H1 (cell line): ENCODE measurements around the gene ACLY. TPM values are rescaled to one million over a fixed set of nuclear protein-coding genes. Genes with fewer than 3 reads are reported as not detected.

Experiments
- ZNF274 ChIP-seq: IDR thresholded peaks from 2 replicates; pipeline ENCODE4 v1.7.0; 2012; ENCODE audit warnings: low read length, borderline replicate concordance; ENCODE audit errors: extremely low read depth
- polyA plus RNA-seq, 7 experiments: library from polyadenylated mRNA; depleted of rRNA in 3 of 7; stranded (reverse) in 5 of 7; unstranded in 2 of 7; fragments of >200 nt in 5 of 7; fragments of 200-250 nt in 2 of 7; gene quantifications; 1 replicate in 5 of 7; 2 replicates in 1 of 7; 4 replicates in 1 of 7; pipeline versions ENCODE4 v1.2.1 to v1.2.3, GENCODE V29; 2011 to 2013; ENCODE audit warnings: missing spikeins in 2 of 7, mixed read lengths in 2 of 7
- total RNA-seq: library from RNA; stranded (reverse); fragmentation: NEBNext Ultra II Directional; extraction: Animal tissue kit (Norgen Biotek cat#: 25700); gene quantifications from 2 replicates; pipeline ENCODE4 v1.2.1, GENCODE V29; 2021

Gene ACLY
- total and polyA plus RNA-seq, 2 of the 8 experiments (the other 6 are each of a cell fraction or from before 2014, with no cell fraction given) = 167 to 393 TPM

DNA sequence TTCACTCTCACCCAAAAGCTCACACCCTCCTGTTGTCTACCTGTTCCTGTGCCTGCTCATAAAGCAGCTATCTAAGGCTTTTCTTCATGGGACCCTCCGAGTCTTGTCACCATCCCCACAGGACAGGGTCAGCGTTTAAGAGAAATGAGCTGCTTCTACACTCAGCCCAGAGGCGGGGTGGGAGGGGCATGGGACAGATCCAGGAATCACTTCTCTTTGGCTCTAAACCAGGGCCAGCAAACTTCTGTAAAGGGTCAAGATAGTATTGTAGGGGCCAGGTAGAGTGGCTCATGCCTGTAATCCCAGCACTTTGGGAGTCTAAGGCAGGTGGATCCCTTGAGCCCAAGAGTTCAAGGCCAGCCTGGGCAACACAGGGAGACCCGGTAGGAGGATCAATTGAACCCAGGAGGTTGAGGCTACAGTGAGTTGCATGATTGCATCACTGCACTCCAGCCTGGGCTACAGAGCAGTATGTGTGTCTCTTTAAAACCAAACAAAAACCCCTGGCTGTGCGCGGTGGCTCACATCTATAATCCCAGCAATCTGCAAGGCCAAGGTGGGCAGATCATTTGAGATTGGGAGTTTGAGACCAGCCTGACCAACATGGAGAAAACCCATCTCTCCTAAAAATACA is 30.3 kb downstream of the ACLY start (continued):
- no peak for TF ChIP-seq ZNF274
